HepG2 (cell line): ENCODE results near the gene ST6GALNAC2. TPM values are rescaled to one million over a fixed set of nuclear protein-coding genes. Genes with fewer than 3 reads are reported as not detected.

Experiments used
- ESRRA ChIP-seq: sonication (generic); formaldehyde crosslinking; IDR thresholded peaks from 2 replicates; pipeline ENCODE4 v1.5.1; 2020; ENCODE audit warnings: mild to moderate bottlenecking, low read depth, missing genetic modification reagents
- FLYWCH1 ChIP-seq: sonication (generic); formaldehyde crosslinking; IDR thresholded peaks from 2 replicates; pipeline ENCODE4 v1.8.1; 2023; ENCODE audit warnings: mild to moderate bottlenecking, missing genetic modification reagents
- FOSL2 ChIP-seq: sonication (generic); formaldehyde crosslinking; IDR thresholded peaks from 2 replicates; pipeline ENCODE4 v1.4.0; 2020; ENCODE audit warnings: missing genetic modification reagents
- GABPB1 ChIP-seq: IDR thresholded peaks from 2 replicates; pipeline ENCODE4 v1.6.1; 2016; ENCODE audit warnings: mild to moderate bottlenecking, missing genetic modification reagents, moderate library complexity, missing compliant biosample characterization
- GTF3A ChIP-seq: sonication (generic); formaldehyde crosslinking; conservative IDR thresholded peaks from 2 replicates; pipeline ENCODE4 v1.4.0; 2020; ENCODE audit warnings: mild to moderate bottlenecking, missing genetic modification reagents
- HDAC2 ChIP-seq: sonication (generic); formaldehyde crosslinking; IDR thresholded peaks from 2 replicates; pipeline ENCODE4 v1.4.0; 2020; ENCODE audit warnings: missing genetic modification reagents
- KMT2B ChIP-seq: IDR thresholded peaks from 2 replicates; pipeline ENCODE4 v1.6.1; 2016; ENCODE audit warnings: missing genetic modification reagents, missing compliant biosample characterization
- NR2F6 ChIP-seq, 2 experiments: IDR thresholded peaks; 2 replicates each; pipeline ENCODE4 v1.6.1; 2016; ENCODE audit warnings: antibody characterized with exemption in 1 of 2, mild to moderate bottlenecking in 1 of 2
- SAP130 ChIP-seq: IDR thresholded peaks from 2 replicates; pipeline ENCODE4 v1.6.1; 2016; ENCODE audit warnings: low read depth
- ZKSCAN8 ChIP-seq: IDR thresholded peaks from 2 replicates; pipeline ENCODE4 v1.6.1; 2016; ENCODE audit warnings: borderline replicate concordance, missing genetic modification reagents, missing compliant biosample characterization
- ZNF10 ChIP-seq: sonication (generic); formaldehyde crosslinking; IDR thresholded peaks from 2 replicates; pipeline ENCODE4 v1.4.0; 2020; ENCODE audit warnings: mild to moderate bottlenecking, low read depth, missing genetic modification reagents, borderline replicate concordance
- ZNF124 ChIP-seq: sonication (generic); formaldehyde crosslinking; IDR thresholded peaks from 2 replicates; pipeline ENCODE4 v1.4.0; 2020; ENCODE audit warnings: missing genetic modification reagents
- ZNF160 ChIP-seq: sonication (generic); formaldehyde crosslinking; IDR thresholded peaks from 2 replicates; pipeline ENCODE4 v1.8.0; 2022; ENCODE audit warnings: mild to moderate bottlenecking, inconsistent platforms, missing genetic modification reagents
- ZNF205 ChIP-seq: IDR thresholded peaks from 2 replicates; pipeline ENCODE4 v1.6.1; 2018; ENCODE audit warnings: missing biosample characterization, missing genetic modification reagents
- ZNF230 ChIP-seq: sonication (generic); formaldehyde crosslinking; IDR thresholded peaks from 2 replicates; pipeline ENCODE4 v1.4.0; 2020; ENCODE audit warnings: mild to moderate bottlenecking, missing genetic modification reagents
- ZNF331 ChIP-seq: sonication (generic); formaldehyde crosslinking; IDR thresholded peaks from 2 replicates; pipeline ENCODE4 v1.4.0; 2020; ENCODE audit warnings: missing genetic modification reagents
- polyA plus RNA-seq, 8 experiments: library from polyadenylated mRNA; depleted of rRNA in 3 of 8; stranded (reverse) in 7 of 8; unstranded in 1 of 8; fragments of >200 nt; fragmentation: Illumina TruSeq in 4 of 8; extraction: Trizol in 4 of 8; gene quantifications; 2 replicates each; pipeline versions ENCODE4 v1.2.1 to v1.2.3, GENCODE V29; 2011 to 2016; ENCODE audit warnings: low read depth in 4 of 8, missing spikeins in 1 of 8, mixed read lengths in 1 of 8; ENCODE audit not compliant: insufficient read depth in 1 of 8
- total RNA-seq, 5 experiments: library from RNA; depleted of rRNA; stranded (reverse); fragments of >200 nt; fragmentation: Illumina TruSeq; extraction: Trizol; gene quantifications; 2 replicates each; pipeline ENCODE4 v1.2.3, GENCODE V29; 2016; ENCODE audit warnings: low read depth in 1 of 5
- TF ChIP-seq, protein P1 (sequence below): sonication (generic); formaldehyde crosslinking; IDR thresholded peaks from 2 replicates; pipeline ENCODE4 v1.4.0; 2020; ENCODE audit warnings: missing genetic modification reagents
- TF ChIP-seq, protein P2 (sequence below): sonication (generic); formaldehyde crosslinking; IDR thresholded peaks from 2 replicates; pipeline ENCODE4 v1.5.0; 2020; ENCODE audit warnings: missing genetic modification reagents
- TF ChIP-seq, protein P3 (sequence below): IDR thresholded peaks from 2 replicates; pipeline ENCODE4 v1.6.1; 2016; ENCODE audit warnings: missing genetic modification reagents, missing compliant biosample characterization
- TF ChIP-seq, protein P4 (sequence below): sonication (generic); formaldehyde crosslinking; conservative IDR thresholded peaks from 2 replicates; pipeline ENCODE4 v1.5.0; 2020; ENCODE audit warnings: missing genetic modification reagents
- TF ChIP-seq, protein P5 (sequence below): sonication (generic); formaldehyde crosslinking; IDR thresholded peaks from 2 replicates; pipeline ENCODE4 v1.4.0; 2020; ENCODE audit warnings: low read depth, mild to moderate bottlenecking, missing genetic modification reagents

Gene ST6GALNAC2
- total and polyA plus RNA-seq, 2 of the 13 experiments (the other 11 are each of a cell fraction or from before 2014, with no cell fraction given), result 0.12 to 0.49 TPM

DNA sequence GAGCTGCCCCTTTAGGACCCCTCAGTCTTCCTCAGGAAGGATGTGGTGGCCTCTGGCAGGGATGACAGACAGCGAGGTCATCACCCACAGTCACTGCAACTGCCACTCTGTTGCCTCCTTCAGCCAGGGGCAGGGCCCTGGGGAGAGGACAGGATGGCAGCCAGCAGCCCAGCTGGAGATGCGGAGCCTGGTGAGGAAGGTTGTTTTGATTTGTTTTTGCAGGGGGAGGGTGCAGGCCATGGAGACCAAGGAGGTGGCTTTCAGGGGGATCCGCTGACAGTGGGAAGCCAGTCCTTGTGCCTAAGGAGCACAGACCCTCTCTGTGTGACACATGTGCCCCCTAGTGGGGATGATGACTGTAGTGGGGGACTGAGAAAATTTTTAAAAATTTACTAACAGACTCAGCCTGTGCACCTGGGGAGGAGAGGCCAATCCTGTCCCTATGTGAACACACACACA is 38.4 kb downstream of the ST6GALNAC2 start (continued):
- 0 out of 2 replicates have a peak, but pooled peaks have one; percentile 21 for TF ChIP-seq ESRRA (CRISPR knock-in tag)
- TF ChIP-seq ZNF124 (CRISPR knock-in tag), result 0 out of 2 replicates have a peak, but pooled peaks have one; percentile 63
- TF ChIP-seq, protein P1, sequence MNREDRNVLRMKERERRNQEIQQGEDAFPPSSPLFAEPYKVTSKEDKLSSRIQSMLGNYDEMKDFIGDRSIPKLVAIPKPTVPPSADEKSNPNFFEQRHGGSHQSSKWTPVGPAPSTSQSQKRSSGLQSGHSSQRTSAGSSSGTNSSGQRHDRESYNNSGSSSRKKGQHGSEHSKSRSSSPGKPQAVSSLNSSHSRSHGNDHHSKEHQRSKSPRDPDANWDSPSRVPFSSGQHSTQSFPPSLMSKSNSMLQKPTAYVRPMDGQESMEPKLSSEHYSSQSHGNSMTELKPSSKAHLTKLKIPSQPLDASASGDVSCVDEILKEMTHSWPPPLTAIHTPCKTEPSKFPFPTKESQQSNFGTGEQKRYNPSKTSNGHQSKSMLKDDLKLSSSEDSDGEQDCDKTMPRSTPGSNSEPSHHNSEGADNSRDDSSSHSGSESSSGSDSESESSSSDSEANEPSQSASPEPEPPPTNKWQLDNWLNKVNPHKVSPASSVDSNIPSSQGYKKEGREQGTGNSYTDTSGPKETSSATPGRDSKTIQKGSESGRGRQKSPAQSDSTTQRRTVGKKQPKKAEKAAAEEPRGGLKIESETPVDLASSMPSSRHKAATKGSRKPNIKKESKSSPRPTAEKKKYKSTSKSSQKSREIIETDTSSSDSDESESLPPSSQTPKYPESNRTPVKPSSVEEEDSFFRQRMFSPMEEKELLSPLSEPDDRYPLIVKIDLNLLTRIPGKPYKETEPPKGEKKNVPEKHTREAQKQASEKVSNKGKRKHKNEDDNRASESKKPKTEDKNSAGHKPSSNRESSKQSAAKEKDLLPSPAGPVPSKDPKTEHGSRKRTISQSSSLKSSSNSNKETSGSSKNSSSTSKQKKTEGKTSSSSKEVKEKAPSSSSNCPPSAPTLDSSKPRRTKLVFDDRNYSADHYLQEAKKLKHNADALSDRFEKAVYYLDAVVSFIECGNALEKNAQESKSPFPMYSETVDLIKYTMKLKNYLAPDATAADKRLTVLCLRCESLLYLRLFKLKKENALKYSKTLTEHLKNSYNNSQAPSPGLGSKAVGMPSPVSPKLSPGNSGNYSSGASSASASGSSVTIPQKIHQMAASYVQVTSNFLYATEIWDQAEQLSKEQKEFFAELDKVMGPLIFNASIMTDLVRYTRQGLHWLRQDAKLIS (CRISPR knock-in tag), result peak; percentile 62; the same call in 1 of the 2 replicates
- TF ChIP-seq NR2F6 (IDR thresholded peaks at IDR 0.05), result no peak
- peak; percentile 52; the same call in 1 of the 2 replicates for TF ChIP-seq NR2F6 (CRISPR knock-in tag; IDR thresholded peaks at IDR 0.05)
- 0 out of 2 replicates have a peak, but pooled peaks have one; percentile 29 for TF ChIP-seq GTF3A (CRISPR knock-in tag)
- TF ChIP-seq ZKSCAN8 (CRISPR knock-in tag), result peak; percentile 56; the same call in 1 of the 2 replicates
- TF ChIP-seq, protein P2, sequence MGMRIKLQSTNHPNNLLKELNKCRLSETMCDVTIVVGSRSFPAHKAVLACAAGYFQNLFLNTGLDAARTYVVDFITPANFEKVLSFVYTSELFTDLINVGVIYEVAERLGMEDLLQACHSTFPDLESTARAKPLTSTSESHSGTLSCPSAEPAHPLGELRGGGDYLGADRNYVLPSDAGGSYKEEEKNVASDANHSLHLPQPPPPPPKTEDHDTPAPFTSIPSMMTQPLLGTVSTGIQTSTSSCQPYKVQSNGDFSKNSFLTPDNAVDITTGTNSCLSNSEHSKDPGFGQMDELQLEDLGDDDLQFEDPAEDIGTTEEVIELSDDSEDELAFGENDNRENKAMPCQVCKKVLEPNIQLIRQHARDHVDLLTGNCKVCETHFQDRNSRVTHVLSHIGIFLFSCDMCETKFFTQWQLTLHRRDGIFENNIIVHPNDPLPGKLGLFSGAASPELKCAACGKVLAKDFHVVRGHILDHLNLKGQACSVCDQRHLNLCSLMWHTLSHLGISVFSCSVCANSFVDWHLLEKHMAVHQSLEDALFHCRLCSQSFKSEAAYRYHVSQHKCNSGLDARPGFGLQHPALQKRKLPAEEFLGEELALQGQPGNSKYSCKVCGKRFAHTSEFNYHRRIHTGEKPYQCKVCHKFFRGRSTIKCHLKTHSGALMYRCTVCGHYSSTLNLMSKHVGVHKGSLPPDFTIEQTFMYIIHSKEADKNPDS (CRISPR knock-in tag), result no peak
- TF ChIP-seq ZNF230 (CRISPR knock-in tag), result peak; percentile 92; the same call in 1 of the 2 replicates
- peak; percentile 85 for TF ChIP-seq ZNF205
- peak; percentile 65 for TF ChIP-seq FOSL2 (CRISPR knock-in tag)
- no peak for TF ChIP-seq ZNF160 (CRISPR knock-in tag)
- TF ChIP-seq SAP130, result peak; percentile 35
- TF ChIP-seq, protein P3, sequence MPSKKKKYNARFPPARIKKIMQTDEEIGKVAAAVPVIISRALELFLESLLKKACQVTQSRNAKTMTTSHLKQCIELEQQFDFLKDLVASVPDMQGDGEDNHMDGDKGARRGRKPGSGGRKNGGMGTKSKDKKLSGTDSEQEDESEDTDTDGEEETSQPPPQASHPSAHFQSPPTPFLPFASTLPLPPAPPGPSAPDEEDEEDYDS, result peak; percentile 30; the same call in 1 of the 2 replicates
- peak; percentile 47; the same call in 1 of the 2 replicates for TF ChIP-seq HDAC2 (CRISPR knock-in tag)
- TF ChIP-seq FLYWCH1, result no peak
- no peak for TF ChIP-seq KMT2B
- peak; percentile 41; the same call in 1 of the 2 replicates for TF ChIP-seq ZNF331
- TF ChIP-seq, protein P4, sequence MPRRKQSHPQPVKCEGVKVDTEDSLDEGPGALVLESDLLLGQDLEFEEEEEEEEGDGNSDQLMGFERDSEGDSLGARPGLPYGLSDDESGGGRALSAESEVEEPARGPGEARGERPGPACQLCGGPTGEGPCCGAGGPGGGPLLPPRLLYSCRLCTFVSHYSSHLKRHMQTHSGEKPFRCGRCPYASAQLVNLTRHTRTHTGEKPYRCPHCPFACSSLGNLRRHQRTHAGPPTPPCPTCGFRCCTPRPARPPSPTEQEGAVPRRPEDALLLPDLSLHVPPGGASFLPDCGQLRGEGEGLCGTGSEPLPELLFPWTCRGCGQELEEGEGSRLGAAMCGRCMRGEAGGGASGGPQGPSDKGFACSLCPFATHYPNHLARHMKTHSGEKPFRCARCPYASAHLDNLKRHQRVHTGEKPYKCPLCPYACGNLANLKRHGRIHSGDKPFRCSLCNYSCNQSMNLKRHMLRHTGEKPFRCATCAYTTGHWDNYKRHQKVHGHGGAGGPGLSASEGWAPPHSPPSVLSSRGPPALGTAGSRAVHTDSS (CRISPR knock-in tag), result 0 out of 2 replicates have a peak, but pooled peaks have one; percentile 89
- TF ChIP-seq ZNF10 (CRISPR knock-in tag), result no peak
- TF ChIP-seq, protein P5, sequence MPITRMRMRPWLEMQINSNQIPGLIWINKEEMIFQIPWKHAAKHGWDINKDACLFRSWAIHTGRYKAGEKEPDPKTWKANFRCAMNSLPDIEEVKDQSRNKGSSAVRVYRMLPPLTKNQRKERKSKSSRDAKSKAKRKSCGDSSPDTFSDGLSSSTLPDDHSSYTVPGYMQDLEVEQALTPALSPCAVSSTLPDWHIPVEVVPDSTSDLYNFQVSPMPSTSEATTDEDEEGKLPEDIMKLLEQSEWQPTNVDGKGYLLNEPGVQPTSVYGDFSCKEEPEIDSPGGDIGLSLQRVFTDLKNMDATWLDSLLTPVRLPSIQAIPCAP, result no peak
- TF ChIP-seq GABPB1 (CRISPR knock-in tag), result peak; percentile 30; the same call in 1 of the 2 replicates
